NOMO-1 (cell line): Measurements from ENCODE around the gene FAM9C.
A peak's percentile ranks its signal among the peaks of the same experiment; 100 is the strongest.

ENCODE experiments used
- DNase-seq, 2 experiments: peaks; one replicate each; lab custom pipeline; 2025; ENCODE audit not compliant: unreplicated experiment in 2 of 2; lab: John Stamatoyannopoulos, UW

Gene FAM9C

DNA sequence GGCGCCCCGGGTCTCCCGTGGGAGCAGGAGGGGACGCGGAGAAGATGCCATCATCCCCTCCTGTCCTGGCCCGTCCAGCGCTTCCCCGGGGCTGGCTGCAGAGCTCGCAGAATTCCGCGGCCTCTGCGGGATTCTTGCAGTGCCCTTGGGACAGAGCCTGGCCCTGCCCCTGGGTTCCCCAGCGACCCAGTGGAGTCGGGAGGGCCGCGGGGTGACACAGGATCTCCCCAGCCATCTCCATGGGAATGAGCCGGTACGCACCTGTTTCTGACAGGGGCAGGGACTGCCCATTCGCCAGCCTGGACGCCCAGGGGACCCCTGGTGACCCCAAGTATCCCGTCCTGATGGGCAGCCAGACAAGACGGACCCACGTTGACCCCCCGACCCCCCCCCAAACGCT lies 482 bp downstream of the FAM9C start:
- DNase-seq, result no peak

DNA sequence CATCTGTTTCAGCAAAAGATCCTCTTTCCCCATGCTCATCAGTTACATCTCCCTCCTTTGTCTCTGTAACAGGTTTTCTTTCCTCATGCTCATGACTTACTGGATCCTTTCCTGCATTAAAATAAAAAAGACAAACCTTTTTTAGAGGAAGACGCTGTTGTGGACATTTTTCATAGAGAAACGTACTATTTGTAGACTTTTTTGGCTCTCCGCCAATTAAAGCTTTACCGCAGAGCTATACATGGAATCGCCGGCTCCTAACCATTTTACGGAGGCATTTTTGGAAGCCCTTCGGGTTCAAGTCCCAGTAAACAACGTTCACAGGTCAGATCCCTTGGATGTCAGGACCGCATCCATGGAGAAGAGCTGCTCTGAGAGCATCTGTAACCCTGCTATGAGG lies 1.3 kb downstream of the FAM9C start:
- DNase-seq, result no peak

DNA sequence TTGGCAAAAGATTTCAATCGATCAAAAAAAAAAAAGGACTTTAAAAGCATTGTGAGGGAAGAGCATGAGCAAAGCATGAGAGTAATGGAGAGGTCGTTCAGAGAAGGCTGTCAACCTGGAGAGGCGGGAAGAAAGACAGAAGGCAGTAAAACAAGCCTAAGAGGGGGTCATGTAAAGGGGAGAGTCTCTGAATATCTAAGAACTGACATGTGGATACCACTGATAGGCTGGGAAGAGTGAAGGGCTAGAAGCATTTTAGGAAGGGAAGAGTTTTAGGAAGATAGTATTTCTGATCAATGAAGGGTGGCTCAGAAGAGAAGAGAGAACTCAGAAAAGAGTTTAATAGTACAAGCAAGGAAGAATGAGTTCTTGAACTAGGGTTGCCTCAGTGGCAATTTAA lies 7.5 kb downstream of the FAM9C start:
- no peak for DNase-seq

DNA sequence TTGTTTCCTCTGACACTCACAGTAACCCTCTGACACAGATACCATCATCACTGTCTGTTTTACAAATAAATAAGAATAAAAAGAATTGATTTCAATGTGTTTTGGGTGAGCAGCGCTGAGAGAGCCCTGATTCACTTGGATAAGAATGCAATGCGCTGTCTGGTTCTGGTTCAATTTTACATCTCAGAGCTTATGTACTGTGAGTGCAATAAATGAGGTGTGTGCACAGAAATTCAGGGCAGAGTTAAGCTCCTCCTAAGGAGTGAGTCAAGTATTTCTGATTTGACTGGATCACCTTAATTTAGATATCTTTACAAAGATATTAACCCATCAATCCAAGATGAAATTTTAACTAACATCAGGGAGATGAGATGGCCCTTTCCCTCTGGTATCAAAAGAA lies 11.2 kb downstream of the FAM9C start:
- DNase-seq, result no peak

DNA sequence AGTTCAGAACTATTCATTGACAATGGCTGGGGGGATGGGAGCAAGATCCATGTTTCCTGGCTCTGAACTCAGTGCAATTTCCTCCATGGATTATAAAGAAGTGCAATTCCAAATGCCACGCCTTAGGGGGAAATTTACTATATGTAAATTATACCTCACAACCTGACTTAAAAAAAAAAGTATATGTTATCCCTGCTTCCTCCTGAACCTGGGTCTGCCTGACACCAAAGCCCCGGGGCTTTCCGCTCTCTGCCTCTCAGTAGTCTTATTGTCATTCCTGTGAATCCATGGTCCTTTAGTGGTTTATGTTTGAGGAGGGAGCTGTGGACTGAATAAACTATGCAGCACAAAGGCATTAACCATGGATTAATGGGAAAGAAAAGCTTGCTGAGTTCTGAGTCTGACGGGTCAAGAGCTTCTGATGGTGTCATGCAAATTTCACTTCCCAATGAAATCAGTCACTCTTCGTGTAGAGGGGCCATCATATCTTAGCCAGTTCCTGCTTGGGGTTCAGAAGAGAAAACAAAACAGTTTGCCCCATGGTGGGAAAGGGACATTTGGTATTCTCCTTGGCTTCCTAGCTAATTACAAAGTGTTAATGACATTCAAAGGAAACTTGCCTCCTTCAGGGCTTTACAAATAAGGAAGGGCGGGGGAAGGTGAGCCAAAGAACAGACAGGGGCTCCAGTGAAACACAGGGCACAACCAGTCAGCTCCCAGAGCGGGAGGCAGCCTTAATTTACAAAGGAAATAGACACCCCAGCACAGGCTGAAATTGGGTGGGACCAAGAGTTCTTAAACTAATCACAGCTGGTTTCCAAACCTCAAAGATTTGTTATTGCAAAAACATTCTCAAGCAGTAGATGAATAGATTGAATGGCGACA lies 14.3 kb downstream of the FAM9C start:
- DNase-seq, result peak in 1 of 2 experiments; percentile 14

DNA sequence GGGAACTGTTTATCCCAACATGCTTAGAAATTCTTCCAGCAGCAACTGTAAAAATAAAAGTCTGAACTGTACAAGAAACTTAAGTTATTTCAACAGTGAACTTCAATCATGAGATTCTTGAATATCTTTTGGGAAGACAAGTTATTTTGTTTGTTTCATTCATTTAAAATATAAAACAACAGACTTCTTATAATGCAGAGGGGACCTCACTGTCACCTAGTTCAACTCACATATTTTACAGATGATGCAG lies 14.9 kb downstream of the FAM9C start:
- DNase-seq, result no peak

DNA sequence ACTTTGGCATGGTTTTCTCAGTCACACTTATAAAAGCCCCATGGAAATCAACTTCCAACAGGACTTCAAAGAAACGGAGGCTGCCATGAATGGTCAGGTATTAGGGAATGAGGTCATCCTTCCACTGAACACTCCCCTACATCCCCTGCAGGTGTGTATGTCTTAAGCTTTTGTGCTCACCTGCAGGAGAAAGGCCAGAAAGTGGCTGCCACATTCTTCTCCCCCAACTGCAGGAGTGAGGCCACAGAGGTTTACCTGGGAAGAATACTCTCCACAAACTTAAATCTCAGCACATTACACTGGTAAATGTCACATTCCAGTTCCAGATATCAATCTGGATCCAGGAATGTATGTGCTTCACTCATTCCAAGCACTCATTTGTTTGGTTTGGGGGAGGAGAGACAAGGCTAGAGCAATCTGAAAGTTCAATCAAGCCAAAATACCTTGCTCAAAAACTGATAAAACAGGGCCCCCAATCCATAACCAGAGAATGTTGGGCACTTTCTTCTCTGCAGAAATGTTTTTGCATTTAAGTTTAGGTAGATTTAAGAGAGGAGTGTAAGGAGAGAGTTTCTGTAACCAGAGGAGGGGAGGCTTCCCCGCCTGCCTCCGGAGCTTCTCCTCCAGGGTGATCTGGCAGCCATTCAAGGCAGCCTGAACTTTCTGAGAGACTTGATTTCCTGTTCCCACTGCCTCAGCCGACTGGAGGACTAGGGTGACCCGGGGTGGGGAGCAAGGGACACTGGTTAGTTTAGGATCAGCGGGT lies 15.4 kb downstream of the FAM9C start:
- no peak for DNase-seq

DNA sequence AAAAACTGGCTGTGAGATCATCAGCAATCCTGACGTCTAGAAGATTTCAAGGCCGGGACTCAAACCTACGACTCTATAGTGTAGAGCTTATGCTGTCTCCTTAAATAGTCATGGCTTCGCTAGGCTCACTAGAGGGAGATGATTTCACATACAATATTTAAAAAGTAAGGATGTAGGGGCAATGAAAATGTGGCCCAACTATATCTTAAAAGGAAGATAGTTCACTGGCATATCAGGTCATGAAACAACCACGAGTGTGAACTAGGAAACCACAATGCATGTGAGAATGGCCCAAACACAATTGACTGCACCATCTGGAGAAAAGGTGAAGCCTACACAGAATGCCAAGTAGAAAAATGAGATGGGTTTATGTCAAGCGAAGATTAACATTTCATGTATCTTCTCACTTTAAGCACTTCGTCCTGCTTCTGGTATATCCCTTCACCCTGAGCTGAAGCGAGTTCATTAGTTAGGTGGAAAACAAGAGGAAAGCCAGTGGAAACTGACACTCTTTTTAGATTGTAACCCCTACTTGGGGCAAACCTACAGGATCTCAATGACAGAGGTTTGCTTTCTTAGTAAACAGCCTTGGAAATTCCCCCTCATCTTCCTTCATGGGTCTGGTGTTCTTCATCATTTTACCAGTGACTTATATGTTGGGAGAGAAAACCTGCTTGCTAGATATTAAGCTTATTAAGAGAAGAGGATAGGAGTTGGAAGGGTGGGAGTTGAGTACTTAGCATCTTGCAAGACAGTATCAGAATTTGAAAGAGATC lies 17.4 kb downstream of the FAM9C start:
- no peak for DNase-seq

DNA sequence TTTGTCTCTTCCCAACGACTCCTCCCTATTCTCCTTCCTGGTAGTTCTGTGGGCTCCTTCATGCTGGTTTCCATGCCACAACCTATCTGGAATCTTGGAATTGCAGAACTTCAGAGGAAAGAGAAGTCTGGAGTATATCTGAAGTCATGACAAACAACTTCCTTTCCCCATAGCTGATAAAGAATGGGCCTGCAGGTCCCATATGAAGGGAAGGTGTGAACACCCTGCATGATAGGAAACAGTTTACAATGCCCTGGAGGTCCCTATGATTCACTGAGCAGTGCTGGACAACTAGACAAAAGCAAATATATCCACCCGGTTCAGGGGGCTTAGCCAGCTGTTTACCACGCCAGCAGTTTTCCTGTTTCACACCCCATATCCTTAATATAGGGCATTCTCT lies 19.4 kb downstream of the FAM9C start:
- DNase-seq, result no peak

DNA sequence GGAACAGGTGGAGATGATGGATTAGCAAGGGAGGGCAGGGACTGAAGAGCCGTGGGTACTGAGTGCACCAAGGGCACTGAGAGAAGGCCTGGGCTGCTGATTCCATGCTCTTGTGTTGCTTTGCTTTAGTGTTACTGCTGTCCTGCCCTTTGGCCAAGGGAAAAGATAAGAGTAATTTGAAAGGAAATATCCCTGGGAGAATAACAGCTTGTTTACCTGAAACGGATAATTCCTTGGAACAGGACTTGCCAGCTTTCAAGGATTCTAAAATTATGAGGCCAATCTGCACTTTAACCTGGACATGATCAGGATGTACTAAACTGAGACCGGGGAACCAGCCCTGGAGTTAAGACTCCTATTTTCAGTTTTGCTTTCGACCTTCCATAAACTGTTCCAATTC lies 20.4 kb downstream of the FAM9C start:
- DNase-seq, result no peak

DNA sequence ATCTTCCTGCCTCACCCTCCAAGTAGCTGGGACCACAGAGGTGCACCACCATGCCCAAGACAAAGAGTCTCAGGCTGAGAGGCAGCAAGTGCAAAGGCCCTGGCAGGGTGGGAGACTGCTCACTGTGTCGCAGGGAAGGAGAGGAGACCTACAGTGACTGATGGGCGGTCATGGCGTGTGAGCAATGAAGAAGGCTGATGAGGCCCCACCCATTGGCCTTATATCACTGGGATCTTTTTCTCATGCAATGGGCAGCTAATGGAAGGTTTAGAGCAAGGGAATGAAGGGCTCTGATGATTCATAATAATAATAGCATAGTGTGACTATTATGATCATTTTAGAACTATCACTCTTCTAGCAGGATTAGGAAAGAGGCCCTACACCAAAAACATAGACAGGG lies 20.9 kb downstream of the FAM9C start:
- no peak for DNase-seq

DNA sequence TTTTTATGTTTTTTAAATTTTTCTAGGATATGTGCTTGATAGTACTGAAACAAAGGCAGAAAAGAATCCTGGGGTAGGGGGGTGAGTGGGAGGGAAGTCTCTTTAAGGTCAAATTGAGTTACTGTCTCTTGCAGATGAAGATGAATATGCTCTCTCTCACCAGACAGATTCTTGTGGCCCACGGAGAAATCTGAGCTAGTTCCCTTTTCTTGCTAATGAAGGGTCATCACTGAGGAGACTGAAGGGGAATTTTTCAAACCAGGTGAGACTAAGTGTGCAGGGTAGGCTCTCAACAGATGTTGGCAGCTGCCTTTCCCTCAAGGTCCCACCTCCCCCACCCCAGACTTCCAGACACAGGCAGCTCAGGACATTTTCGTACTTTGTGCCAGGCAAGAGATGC lies 21.5 kb downstream of the FAM9C start:
- no peak for DNase-seq

DNA sequence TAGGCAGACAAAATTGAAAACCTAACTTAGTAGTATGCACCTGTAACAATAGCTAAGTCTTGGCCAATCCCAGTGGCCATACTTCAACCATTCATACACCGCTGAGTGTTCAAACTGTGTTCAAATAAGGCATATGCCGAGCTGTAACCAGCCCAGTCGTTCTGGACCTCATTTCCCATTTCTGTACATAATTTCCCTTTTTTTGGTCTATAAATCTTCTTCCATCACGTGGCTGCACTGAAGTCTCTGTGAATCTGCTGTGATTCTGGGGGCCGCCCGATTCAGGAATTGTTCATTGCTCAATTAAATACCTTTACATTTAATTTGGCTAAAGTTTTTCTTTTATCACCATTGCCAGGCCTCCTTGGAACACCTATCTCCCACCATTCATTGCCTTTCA lies 27.7 kb downstream of the FAM9C start:
- peak; percentile 75 to 92 for DNase-seq

DNA sequence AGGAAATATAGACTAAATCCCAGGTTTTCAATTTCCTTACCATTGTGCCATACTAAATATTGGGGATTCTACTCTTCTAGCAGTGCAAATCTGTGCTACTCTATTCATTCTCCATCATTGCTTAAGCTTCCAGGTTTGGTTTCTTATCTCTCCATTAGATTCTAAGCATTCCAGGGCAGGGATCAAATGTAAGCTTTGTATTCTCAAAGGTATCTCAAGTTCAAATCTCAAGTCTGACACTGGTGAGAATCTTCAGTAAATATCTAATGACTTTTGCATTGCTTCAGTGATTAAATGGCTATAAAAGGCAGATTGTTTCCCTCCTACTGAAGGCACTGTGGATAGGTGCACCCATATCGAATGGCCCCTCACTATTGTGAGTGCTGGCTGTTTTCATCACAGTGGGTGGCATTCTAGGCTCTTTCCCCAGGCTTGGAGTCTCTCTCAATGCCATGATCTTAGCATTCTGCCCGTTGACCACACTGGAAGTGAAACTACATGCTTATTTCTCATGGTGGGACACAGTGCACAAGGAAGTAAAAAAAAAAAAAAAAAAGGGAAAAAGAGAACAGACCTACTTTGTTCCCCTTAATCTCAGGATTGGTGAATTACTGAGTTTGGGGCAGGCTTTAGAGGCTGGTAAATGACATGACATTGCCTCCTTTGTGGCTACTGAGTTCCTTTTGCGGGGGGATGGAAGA lies 28.7 kb downstream of the FAM9C start:
- DNase-seq, result peak; percentile 83 to 88

DNA sequence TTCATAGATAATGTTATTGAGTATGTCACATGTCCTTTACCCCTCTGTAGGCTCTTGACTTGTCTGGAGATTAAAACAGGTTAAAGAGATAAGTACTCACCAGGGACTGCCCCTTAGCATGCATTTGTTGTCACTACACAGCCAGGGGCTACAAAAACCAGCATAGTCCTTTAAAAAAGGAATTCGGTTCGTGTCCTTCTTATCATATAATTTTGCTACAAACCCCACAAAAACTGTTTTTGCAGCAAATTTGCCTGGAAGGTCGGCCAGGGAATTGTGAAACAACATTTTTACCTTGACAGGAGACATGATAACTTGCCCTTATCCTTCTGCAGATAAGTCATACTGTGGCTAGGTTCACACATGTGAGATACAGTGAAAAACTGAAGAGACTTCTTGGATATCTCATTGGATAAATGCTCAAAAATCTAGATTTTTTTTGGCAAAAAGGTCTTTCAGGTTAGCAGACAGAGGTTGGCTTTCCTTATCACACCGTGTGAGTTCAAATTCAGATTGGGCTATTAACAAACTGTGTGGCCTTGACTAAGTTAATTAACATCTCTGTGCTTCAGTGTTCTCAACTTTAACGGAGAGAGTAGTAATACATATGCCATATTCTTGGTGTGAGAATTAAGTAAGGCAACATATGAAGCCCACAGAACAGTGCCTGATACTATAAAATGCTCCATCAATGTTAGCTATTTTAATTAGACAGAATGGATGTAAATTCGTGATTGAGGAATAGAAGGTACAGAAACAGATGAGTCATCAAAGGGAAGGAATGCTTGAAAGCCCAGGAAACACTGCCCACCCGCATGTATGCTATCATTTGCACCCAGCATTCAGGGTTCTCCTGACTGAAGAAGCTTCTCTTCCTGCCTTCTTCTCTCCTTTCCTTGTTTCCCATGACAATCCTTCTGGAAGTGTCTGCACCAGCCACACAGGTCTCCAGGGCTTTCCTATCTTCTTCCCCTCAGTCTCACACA lies 30.0 kb downstream of the FAM9C start:
- DNase-seq, result no peak

DNA sequence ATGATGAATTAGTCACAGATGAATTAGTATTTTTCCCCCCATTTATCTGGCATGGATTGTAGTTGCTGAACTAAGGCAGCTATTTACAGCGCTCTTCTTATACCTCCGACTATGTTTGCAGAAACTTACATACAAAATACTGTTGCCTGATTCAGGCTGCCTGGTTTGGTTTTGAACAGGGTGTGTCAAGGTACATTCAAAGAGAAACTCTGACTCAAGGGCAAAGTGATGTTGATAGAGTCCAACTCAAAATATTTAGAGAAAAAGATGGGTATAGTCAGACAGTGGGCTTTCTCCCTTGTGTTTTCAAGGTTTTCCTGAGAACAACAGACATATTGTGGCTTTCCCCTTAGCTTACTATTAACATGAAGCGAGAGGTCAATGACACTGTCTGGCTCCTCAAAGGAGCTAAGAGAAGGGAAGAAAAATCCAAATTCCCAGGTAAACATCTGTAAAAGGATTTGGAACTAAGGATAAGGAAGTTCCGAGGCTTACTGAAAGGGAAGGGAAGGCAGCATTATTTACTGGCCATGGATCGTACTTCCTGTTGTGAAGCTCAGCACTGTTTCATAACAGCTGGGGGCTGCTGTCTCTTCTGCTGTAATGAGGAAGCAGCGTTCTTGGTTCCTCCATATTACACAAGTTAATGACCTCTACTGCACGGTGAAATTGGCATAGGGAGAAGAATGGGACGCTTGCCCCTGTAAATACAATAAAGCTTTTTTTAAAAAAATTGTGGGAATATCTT lies 30.9 kb downstream of the FAM9C start:
- DNase-seq, result peak; percentile 71 to 97

DNA sequence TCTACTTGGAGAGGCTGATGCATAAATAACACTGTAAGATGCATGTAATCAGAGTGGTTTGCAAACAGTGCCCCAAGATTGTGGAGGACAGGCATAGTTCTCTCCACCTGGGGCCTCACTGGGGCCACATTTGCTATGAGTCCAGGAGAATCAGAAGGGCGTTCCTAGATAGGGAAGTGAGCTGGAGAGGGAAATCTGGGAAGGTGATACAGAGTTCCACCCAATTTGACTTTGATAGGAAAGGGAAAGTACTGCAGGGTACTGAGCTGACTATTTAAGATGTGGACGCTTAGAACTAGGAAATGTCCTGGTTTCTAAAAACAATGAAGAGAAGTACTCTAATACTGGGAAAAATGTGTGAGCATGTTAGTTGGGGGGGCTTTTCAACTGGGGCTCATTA lies 33.9 kb downstream of the FAM9C start:
- DNase-seq, result no peak

DNA sequence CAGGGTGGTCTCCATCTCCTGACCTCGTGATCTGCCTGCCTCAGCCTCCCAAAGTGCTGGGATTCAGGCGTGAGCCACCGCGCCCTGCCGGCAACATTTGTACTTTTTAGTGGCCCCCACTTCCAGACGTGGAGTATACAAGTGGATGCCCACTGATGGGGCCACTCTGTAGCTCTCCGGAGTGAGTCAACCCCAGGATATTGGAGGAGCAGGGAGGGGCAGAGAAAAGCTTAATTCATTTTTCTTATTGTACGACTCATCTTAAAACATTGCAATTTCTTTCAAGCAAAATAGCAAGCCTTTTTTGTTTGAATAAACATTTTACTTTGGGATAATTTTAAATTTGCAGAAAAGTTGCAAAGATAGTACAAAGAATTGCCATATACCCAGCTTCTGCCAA lies 34.6 kb downstream of the FAM9C start:
- no peak for DNase-seq

DNA sequence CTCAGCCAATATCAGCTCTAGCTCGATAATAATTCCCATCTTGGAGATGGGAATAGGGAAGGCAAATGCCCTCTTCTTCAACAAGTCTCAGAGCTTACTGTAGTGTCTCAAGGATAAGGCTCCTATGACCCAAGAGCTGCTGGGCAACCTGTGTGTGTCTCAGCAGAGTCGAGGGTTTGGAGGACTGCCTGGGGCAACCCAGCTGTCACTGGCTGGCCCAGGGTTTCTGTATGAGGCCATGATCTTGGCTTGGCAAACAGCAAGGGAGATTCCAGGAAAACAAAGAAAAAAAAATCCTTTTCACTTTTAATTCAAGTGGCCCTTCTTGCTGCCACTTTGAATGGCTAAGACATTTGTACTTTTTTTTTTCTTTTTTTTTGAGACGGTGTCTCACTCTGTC lies 35.1 kb downstream of the FAM9C start:
- DNase-seq, result no peak
